SW480 (cell line): ENCODE measurements around the gene CLEC9A.

Experiments used
- DNase-seq: peaks from one replicate; pipeline ENCODE4 v3.0.0-alpha.2; 2016; ENCODE audit warnings: low spot score

Gene CLEC9A

DNA sequence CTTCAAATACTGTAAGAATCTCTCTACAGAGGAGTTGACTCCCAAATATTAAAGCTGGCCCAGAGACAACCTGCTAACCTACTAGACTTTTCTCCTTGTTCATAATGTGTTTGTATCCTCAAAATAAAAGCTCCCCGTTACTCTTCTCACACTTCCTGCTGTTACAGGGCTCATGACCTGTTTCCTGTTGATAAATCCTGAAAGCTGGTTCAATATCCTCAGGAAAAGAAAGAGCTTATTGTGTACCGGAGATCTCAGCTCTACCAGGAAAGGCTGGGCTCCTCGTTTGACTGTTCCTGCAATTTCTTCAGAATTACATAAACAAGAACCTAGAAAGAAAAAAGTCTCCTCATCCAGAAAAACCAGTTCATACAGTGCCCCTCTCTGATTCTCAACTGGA lies 37.5 kb downstream of the CLEC9A start:
- no peak for DNase-seq

DNA sequence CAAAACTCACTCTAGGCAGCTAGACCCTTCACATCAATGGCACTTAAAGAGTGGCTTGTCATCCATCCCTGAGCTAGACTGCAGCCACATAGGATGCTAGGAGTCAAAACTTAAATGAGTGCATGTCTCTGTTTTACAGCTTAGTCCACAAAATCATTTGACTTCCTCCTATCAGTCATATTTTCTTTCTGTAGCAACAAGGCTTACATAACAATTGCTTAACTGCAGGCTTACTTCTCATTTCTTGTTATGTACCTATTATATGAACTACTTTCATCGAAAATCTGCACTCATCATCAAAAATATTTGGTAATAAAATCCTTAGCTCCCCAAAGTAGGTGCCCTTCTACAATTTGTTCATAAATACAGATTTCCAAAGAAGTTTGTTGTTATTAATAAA lies 38.2 kb downstream of the CLEC9A start:
- DNase-seq, result no peak

DNA sequence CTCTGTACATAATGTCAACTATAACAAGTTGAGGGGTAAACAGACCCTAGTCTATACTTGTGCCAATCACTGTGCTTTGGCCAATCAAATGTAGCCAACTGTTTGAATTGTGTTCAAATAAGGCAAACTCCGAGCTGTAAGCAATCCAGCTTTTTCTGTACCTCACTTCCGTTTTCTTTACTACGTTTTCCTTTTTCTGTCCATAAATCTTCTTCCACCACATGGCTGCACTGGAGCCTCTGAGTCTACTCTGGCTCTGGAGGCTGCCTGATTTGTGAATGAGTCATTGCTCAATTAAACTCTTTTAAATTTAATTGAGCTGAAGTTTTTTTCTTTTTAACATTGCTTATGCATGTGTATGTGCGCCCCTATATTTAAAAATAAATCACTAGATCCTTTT lies 38.6 kb downstream of the CLEC9A start:
- DNase-seq, result no peak

DNA sequence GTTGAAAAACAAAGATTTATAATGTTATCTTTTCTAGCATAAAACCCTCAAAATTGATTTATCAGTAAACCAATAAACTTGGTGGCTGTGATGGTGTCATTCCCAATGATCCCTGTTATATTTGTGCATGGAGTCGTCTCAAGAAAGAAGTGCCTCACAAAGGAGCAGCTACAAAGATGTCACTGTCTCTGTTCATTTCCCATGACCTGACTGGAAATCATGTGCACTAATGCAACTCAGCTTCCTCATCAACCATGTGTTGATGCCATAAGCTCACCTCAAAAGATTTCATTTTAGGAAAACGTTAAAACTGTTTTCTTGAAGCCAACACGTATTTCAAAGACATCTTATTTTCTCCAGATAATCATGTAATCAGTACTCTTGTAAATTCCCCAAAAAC lies 39.5 kb downstream of the CLEC9A start:
- DNase-seq, result no peak

DNA sequence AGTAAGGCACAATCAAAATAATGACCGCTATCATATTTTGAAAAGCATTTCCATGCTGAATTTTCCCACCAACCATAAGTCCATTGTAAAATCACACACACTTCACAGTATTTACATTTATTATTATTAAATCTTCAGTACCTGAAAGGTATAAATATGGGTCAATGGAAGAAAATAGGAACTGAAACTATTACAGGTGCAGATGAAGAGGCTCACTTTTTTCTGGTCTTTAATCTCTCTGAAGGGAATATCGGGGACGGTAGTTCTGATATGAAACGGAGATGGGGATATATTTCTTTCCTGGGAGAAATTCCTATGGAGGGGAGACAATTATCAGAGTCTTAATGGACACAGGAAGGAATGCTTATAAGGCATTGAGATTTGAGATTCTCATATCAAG lies 39.9 kb downstream of the CLEC9A start:
- no peak for DNase-seq

DNA sequence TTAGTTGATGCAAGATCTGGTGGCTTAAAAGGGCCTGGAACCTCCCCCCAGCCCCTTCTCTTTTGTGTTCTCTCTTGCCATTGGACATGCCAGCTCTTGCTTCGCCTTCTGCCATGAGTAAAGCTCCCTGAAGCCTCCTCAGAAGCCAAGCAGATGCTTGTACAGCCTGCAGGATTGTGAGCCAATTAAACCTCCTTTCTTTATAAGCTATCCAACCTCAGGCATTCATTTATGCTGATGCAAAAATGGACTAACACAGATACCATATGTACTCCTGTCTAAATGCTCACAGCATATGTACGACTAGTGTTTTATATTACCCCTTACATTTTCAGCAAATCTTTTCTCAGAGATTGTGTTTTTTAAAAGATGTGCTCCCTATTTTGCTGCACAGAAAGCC lies 41.6 kb downstream of the CLEC9A start:
- DNase-seq, result no peak

DNA sequence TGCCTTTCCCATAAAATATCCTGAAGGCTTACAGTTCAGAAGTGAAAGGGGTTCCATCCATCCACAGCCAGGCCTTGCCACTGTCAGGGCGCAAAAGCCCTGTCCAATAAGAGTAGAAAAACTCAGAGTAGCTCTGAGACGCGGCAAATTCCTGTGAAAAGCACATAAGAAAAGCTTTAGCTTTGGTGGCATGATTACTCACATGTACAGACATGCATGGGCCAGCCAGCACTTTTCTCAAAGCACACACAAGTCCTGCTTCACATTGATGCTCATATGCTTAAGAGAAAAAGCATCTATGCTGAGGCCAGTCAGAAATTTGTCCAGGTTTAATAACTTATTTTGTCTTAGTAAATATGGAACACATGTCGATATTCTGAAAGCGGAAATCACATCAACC lies 42.8 kb downstream of the CLEC9A start:
- no peak for DNase-seq

DNA sequence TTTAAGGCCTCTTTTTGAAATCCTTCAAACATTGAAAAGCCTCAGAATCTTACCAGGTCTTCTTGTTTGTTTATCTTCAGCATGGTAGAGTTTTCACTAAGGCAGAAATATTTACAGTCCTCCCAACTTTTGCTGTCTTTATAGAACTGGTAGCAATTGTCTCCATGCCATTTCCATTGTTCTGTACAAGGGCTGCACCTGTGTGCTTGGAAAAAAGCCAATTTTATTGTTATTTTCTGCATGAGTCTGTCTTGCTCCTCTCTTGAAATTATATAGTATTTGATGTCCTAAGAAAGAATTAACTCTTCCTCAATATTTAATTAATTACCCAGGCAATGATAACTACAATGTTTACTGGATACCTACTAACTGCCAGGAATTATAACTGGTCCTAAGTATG lies 45.0 kb downstream of the CLEC9A start:
- DNase-seq, result no peak

DNA sequence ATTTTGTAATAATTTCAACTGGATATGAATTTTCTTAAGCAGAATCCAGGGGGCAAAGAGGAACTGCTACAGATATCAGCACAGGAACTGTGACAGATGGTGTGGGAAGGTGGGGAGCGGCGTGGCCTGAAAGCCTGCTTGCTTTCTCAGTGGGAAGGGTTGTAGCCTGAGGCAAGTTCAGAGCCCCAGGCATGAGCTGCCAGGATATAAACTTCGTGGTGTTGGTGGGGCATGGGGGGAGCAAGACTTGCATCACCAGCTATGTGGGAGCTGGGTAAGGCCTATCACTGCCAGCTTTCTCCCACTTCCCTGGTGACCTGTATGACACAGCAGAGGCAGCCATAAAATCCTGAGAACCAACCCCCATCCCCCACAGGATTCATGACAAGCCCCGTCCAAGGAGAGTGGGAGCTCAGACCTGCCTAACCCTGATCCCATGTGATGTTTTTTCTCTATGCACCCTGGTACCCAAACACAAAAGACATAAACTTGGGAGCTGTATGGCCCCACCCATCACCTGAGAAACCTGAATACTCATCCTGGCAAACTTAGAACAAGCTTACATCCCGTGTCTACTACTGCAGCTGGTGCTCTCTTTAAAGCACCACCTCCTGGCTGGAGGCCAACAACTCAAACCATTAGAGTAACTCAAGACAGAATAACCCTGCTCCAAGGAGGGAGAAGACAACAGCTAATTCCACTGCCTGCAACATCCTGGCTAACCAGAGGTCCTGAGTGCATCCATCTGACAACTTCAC lies 51.8 kb downstream of the CLEC9A start:
- DNase-seq, result no peak

DNA sequence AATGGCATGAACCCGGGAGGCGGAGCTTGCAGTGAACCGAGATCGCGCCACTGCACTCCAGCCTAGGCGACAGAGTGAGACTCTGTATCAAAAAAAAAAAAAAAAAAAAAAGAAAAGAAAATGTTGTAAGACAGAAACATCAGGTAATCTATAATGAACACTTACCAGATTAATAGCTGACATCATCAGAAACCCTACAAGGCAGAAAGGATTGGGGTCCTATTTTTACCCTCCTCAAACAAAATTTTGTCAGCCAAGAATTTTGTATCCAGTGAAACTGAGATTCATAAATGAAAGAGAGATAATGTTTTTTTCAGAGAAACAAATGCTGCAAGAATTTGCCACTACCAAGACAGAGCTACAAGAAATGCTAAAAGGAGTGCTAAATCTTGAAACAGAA lies 54.3 kb downstream of the CLEC9A start:
- no peak for DNase-seq

DNA sequence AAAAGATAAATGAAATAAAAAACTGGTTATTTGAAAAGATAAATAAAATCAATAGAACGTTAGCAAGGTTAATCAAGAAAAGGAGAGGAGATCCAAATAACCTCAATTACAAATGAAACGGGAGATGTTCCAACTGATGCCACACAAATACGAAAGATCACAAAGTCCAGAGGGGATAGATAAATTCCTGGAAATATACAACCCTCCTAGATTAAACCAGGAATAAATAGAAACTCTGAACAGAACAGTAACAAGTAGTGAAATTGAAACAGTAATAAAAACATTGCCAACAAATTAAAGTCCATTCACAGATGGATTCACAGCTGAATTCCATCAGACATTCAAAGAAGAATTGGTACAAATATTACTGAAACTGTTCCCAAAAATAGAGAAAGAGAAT lies 55.9 kb downstream of the CLEC9A start:
- DNase-seq, result no peak

DNA sequence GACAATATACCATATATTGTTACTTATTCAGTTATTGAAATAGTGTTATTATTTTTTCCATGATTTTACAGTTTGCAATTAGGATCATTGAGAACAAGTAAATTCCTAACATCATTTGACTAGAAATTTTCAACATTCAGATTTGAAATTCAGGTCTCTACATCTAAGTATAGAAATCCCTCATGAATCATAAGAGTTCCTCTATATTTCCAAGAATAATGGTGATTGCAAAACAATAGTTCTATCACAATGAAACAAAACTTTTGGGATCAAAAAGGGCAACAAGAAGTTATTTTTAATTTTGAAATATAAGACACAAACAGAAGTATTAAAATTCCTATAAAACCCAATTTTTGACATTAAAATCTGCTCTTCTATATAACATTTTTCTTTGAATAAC lies 57.5 kb downstream of the CLEC9A start:
- no peak for DNase-seq

DNA sequence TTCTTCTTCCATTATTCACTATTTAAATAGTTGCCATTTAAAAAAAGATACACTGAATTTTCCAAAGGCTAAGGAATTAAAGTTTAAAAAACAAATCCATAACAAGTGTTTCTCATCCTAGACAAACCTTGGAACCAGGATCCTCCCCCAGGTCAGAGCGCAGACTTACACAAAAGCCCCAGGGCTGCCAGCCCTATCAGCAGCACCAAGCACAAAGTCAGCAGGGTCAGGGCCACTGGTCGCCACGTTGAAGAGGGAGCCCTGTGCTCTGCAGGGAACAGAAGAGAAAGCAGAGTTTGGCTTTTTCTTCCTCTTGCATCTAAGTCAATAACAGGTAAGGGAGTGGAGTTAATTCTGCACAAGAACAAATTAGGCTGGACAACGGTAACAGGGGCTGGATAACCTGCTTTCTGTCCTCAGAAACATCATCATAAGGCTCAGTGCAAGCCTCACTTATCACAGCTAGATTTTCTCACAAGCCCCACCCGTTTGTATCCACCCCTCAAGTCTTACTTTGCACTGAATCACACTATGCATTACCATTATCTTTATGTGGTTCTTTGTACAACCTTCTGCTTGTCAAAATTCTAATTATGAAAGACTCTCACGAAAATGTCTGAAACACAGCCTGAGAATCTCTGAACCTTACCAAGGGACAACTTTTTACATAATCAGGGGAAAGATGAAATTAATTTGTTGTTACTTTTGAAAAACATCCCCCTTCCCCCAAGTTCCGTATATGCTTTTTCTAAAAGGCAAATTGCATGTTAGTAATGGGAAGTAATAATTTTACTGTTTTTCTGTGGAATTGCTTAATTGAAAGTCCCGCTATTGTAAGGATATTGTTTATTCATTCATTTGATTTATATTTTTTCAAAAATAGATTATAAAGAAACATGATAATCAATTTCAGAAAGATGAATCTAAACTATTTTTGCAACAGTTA lies 58.7 kb downstream of the CLEC9A start:
- DNase-seq, result no peak

DNA sequence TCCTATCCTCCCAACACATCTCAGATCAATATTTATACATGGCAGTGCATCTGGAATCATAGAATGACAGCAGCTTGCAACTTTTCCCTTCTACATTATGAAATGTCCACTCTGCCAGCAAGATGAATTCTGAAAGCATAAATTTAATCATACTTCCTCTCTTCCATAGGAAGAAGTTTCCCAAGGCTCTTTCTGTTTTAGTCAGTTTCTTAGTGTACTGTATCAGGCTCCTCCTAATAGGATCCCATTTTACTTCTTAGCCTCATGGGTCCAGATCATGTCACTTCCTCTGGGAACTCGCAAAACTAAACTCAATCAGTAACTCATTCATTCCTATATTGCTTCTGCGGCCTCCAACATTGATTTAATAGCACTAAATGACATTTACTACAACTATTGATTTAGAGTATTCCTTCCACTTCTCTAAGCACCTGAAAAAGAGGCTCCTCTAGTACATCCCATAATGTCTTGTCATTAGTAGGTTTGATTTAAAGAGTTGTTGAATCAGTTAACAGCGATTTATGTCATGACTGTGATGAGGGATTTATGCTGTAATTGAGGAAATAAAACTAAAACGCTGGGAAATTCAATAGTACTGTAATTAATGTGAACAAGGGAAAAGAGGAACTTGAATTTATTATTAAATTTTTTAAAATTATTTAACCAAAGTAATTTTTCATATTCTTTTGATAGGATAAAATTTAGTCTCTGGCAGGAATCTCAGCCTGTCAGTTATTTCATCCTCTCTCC lies 64.3 kb downstream of the CLEC9A start:
- DNase-seq, result no peak

DNA sequence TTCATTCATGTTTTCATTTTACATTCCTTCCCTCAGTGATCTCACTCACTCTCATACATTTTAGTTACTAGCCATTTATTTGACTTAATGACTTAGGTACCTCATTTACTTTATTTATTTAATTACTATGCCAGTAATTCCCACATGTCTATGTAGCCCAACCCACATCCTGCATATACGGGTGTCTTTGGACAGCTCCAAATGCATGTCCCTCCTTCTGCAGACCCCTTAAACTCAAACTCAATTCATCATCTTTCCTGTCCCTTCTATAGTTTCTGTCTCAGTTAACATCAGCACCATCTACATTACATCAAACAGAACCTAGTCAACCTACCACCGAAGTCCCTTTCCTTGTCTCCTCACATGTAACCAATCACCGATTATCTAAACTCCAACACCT lies 65.5 kb downstream of the CLEC9A start:
- DNase-seq, result no peak

DNA sequence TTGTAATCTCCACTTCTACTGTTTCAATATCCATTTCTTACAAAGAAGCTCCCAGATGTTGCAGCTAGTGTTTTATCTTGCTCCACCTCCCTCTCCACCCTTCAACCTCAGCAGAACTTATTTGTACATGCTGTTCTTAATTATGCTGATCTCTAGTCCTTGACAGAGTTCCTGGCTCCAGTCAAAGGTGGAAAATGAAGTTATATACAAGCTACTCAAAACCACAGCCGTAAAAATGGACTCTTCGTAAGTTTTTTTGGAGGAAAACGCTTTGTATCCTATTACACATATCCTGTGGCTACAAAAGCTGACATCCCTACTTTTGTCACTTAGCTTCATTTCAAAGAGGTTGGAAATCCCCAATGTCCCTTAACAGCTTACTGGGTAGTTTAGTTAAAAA lies 67.0 kb downstream of the CLEC9A start:
- DNase-seq, result no peak

DNA sequence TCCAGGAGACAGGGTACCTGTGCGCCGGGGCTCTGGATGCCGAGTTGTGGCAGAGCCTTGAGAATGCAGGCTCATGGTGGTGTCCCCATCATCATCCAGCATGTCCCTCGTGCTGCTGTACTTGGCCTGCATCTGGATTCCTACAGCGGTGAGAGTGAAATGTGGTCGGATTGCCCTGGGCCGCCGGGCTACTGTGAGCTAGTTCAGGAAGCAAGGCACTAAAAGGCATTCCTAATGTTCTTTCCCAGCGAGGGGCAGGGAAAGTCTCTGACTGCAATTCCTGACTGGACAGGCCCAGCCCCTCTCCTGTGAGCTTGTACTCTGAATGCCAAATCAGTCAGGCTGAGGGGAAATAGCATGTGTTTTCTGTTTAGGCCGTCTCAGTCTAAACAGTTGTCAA lies 68.3 kb downstream of the CLEC9A start, which contains the start of gene CLEC1A:
TSS of gene CLEC1A (minus strand) at position 195 of the 400 bp plus-strand sequence. CDS start at position 132, 63 bp downstream.
- DNase-seq, result no peak

DNA sequence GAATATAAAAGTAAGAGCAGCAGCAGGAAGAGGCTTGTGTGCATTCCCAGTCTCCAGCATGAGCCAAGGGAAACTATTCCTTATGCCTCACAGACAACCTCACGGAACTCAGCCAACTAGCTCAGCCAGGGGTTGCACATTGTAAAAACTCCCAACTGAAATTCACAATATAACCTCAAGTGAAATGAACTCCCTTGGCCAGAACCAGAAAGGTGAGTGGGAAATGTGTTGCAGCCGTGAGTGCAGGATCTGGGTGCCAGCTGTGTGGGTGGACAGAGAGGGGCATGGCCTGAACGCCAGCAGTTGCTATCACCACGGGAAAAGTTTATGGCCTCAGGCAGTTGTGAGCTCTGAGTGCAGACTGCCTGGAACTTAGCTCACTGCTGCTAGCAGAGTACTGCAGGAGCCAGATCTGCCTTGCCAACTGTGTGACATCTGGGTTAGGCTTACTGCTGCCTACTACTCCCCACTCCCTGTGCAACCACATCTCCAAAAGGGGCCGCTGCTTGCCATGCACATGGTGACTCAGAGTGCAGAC lies 70.6 kb downstream of the CLEC9A start:
- DNase-seq, result no peak

DNA sequence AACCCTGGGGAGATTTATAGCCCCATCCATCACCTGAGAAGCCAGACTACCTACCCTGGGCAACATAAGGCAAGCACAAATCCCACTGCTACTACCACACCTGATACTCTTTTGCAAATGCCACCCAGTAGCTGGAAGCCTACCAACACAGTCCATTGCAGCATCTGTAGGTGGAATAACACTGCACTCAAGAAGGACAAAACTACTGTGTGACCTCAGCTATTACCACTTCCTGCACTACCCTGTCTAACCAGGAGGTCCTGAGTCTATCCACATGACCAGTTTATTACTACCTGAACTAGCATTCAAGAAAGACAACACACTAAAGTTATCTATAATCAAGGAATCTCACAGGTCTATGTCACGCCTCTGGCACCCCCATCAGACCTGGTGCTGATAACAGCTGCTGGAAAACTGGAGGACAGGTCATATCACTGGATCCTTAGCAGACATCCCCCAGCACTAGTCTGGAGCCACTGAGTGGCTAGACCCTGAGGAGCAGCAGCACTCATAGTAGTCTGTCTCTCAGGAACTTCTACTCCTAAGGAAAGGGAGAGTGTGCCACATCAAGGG lies 71.3 kb downstream of the CLEC9A start:
- no peak for DNase-seq

DNA sequence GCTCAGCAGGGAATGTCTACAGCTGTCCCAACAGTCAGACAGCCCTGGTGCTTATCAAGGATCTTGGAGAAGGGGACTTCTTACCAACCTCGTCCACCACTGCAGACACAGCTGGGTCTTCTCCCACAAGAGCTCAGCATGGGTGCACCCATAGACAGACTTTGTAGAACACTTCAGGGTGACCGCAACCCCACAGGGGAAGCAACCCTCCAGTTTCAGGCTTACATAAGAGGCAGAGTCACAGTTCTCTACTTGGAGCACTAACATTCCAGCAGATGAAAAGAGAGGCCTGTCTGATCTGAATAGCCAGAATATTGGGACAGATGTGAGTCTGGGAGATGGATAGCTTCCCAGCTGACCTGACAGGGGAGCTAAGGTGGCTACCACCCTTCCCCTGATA lies 71.8 kb downstream of the CLEC9A start:
- DNase-seq, result no peak

DNA sequence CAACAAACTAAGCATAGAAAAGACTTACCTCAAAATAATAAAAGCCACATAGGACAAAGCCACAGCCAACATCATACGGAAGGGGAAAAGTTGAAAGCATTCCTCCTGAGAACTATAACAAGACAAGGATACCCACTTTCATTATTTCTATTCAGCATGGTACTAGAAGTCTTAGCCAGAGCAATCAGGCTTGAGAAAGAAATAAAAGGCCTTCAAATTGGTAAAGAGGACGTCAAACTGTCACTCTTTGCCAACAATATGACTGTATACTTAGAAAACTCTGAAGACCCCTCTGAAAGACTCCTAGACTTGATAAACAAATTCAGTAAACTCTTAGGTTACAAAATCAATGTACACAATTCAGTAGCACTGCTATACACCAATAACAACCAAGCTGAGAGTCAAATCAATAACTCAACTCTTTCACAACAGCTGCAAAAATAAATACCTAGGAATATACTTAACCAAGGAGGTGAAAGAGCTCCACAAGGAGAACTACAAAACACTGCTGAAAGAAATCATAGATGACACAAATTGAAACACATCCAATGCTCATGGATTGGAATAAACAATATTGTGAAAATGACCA lies 79.9 kb downstream of the CLEC9A start:
- DNase-seq, result no peak

DNA sequence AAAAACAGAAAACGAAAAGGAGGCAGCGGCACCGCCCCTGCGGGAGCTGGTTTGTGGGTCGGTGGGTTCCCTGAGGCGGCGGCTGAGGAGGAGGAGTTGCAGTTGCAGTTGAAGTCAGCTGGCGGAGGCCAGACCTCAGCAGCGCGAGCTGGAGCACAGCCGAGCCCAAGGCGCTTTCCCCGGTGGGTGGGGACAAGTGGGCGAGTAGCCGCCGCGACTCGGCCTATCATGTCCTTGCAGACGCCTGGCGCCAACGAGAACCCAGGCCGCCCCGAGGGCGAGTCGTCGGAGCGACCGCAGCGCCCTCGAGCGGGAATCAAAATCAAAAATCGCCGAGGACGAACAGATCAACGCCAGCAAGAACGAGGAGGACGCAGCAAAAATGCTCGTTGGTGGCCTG lies 81.0 kb downstream of the CLEC9A start:
- DNase-seq, result no peak
